HG03175 (cell line): ENCODE results near the gene AHNAK.
"Not testable (repeated sequence)": the region's sequence is repeated elsewhere in the genome, so short reads cannot be mapped to it uniquely, and the experiment has no call there.

Experiments used
- ATAC-seq: cut with Tn5 transposase; IDR thresholded peaks from one replicate; pipeline ENCODE4 v1.9.1; 2021; ENCODE audit warnings: mild to moderate bottlenecking, moderate library complexity; ENCODE audit not compliant: unreplicated experiment

The AHNAK gene

GRCh38 chr11:62461740-62462507, 84.7 kb downstream of the AHNAK start:
- no peak for ATAC-seq

- ATAC-seq = no peak
Measured at GRCh38 chr11:62459080-62459479, 87.5 kb downstream of the AHNAK start.

- ATAC-seq = no peak
Measured at GRCh38 chr11:62458212-62459002, 88.2 kb downstream of the AHNAK start.

DNA sequence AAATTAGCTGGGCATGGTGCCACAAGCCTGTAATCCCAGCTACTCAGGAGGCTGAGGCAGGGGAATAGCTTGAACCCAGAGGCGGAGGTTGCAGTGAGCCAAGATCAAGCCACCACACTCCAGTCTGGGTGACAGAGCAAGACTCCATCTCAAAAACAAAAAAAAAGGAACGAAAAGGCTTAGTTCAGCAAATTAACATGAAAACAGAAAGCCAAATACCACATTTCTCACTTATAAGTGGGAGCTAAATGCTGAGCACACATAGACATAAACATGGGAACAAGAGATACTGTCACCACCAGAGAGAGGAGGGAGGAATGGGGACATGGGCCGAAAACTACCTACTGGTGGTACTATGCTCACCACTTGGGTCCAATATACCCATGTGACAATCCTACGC, 89.1 kb downstream of the AHNAK start:
- no peak for ATAC-seq

- ATAC-seq = no peak
Measured at GRCh38 chr11:62456630-62457029, 90.0 kb downstream of the AHNAK start.

DNA sequence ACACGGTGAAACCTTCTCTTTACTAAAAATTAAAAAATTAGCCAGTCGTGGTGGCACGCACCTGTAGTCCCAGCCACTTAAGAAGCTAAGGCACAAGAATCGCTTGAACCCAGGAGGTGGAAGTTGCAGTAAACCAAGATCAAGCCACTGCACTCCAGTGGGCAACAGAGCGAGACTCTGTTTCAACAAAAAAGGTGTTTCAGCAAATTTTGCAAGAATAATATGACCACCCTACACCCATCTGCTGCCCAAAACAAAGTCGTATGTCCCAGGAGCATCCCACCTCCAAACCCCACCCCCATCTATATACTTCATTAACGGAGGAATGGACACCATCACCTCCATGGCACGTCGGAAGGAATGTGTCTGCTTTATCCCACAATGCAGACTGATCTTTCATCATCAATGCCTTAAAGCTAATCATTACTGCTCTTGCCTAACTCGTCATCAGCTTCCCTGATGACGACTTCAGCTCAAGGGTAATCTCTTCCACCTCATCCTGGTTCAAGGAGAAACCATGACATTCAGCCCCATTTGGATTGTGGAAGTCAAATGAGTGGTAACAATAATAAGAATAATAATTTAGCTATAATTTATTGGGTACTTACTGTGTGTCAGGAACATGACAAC, 93.7 kb downstream of the AHNAK start:
- no peak for ATAC-seq

DNA sequence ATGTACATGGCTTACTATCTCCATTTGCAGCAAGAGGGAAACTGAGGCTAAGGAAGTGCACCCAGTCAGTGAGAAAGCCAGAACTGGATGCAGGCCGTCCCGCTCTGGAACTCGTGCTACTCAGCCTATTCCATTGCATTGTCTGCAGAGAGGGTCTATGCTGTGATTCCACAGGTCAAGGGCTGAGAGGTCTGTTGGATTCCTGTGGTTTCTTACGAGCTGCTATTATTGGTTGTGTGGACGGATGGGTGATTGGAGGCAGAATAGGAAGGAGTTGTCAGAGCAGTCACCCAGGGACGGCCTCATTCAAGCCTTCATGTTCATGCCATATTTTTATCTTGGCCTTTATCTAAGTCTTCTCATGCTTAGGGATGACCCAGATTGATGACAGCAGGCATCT, 94.3 kb downstream of the AHNAK start:
- ATAC-seq = no peak

DNA sequence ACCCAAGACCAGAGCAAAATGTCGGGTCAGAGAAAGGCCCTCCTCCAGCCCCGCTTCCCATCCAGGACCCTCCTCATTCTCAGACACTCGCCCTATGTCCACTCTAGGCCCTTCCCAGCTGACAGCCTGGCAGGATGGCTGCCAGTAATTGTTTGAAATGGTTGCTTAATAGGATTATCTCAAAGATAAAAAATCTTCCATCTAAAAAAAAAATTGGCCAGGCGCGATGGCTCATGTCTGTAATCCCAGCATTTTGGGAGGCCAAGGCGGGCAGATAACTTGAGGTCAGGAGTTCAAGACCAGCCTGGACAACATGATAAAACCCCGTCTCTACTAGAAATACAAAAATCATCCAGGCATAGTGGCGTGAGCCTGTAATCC, 95.4 kb downstream of the AHNAK start:
- ATAC-seq = no peak

DNA sequence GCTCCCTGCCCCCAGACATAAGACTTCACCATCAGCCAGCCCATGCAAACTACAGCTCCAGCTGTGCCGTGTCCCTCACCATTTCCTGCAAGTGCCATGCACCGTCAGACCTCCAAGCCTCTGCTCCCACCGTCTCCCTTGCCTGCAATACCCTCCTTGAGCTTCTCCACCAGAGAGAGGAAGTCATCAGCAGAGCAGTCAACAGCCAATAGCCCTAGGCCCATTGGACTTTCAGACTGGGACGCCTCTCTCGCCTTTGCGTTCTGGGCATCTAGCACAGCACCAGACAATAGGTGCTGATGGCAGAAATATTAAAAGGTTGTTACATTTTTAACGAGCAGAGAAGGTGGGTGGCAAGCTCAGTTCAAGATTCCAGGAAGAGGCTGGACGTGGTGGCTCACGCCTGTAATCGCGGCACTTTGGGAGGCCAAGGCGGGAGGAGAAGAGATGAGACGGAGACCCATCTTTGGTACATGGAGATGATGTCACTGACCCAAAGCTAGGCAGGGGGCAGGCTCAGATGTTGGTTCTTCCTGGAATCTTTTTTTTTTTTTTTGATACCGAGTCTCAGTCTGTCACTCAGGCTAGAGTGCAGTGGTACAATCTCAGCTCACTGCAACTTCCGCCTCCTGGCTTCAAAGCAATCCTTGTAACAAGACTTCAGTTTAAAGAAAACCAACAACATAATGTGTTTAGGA, 95.9 kb downstream of the AHNAK start:
- no peak for ATAC-seq

- not testable (repeated sequence) for ATAC-seq
Measured at GRCh38 chr11:62449912-62450311, 96.7 kb downstream of the AHNAK start.

GRCh38 chr11:62449451-62449851, 97.2 kb downstream of the AHNAK start:
- ATAC-seq = no peak

DNA sequence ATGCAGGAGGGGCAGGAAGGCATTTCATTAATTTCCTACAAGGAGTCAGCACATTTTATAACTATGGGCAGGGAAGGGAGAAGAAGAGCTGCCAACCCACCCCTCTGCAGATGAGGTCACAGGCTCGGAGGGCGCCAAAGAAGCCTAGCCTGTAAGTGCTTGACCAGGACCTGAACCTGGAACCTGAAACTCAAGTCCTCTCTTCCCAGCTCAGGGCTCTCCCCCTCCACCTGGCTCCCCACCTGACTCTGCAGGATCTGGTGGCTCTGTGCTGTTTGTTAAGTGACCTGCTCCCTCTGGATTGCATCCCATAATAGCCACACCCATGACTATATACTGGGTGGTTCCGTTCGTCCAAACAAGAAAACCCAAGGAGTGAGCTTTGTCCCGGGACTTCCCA, 100.5 kb downstream of the AHNAK start:
- no peak for ATAC-seq

DNA sequence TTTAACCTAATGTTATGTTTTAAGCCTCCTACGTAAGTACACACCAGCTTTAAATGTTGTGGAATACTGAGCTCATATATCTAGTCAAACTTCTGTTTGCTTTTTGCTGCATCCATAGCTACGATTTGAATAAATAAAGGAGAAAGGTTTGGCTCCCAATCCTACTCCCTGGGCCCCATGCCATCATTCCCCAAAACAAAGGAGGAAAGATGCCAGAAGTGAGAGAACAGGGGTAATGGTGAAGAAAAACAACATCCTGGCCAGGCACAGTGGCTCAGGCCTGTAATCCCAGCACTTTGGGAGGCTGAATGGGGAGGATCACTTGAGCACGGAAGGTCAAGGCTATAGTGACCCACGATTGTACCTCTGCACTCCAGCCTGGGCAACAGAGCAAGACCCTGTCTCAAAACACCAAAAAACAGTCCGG, 101.3 kb downstream of the AHNAK start:
- ATAC-seq = no peak

DNA sequence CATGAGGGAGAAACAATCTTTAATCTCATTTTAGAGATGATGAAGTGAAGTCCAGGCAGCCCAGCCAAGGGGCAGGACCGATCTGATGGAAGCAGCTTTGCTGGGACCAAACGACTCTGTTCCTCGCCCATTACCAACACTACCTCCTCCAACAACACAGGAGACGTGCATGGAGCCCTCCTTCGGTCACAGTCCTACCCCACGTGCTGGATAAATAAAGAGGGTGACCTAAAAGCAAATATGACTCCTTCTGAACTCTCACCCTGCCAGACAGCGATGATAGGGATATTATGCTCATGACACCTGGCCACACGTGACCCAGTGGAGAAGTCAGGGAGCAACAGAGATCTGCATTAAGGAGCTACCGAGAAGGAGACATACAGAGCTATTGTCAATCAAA, 101.8 kb downstream of the AHNAK start:
- no peak for ATAC-seq

DNA sequence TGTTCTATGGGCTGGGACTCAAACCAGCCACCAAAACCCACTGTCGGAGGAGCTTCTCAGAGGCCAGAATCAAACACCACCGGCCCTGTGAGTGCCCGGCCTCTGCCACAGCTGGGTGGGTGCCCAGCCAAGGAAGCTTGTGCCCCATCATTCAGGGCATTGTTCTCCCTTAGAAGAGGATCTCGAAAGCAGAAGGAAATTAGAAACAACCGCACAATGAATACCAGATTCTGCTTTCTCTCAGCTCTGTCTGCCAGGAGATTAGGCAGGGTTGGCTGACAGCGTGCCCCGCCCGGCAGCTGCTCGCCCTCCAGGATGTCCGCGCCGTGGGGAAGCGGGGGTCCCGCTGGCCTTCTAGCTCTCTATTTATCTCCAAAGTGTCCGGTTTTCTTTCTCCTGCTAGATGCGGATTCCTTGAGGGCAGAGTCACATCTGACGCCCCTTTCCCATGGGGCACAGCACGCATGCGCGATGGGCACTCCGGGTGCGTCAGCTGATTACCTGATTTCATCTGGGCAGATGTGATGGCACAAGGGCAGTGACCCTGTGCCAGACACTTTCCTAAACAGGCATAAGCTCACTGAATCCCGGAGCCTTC, 102.3 kb downstream of the AHNAK start:
- ATAC-seq = no peak

DNA sequence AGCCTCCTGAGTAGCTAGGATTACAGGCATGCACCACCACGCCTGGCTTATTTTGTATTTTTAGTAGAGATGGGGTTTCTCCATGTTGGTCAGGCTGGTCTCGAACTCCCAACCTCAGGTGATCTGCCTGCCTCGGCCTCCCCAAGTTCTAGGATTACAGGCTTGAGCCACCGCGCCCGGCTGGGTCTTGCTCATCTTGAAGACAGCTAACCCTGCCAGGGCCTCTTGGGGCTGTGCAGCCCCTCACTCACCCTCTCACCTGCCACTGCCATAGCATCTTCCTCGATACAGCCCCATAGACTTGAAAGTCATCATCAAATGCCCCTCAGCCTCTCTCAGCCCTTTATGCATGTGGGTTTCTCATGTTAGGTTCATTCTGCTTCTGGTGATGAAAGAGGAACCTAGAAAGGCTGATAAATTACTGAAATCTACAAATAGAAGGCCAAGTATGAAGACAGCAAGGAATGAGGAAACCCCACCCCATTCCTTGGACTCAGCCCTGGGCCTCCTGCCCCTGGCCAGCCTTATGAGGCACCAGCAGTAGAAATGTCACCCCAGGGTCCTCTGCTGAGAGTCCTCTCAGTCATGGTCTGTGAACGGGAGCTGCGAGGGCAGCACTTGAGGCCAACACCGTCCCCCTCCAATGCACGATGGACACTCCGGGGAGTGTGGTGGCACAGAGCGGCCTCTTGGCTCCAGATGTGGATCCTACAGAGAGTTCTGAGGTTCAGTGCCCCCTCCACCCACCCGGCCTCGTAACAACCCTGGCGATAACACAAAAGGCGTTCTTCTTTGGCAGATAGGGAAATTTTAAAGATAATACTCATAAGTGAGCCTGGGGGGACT, 103.0 kb downstream of the AHNAK start:
- no peak for ATAC-seq

DNA sequence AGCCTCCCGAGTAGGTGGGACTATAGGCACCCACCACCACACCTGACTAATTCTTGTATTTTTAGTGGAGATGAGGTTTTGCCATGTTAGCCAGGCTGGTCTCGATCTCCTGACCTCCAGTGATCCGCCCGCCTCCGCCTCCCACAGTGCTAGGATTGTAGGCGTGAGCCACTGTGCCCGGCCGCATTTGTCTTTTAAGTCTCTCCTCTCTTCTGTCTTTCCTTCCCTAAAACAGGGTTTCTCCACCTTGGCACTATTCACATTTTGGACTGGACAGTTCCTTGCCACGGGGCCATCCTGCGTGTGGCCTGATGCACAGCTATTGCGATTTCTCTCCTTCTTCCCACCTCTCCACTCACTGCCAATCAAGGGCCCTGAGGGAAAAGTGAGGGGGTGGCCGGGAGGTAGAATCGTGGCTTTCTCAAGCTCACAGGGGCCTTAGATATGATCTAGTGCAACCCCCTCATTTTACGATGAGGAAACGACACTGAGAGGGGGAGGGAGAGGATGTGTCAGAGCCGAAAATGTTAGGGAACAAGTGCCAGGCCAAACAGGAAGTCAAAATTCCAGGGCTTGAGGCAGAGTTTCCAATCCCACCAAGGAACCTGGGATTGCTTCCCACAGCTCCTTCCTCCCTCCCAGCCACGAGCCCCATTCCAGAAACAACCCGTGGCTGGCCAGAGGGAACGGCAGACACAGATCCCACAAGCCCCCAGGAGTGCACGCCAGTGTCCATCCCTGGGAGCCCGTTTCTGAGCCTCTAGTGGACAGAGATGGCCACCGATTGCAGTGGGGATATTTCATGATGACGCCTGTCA, 106.6 kb downstream of the AHNAK start:
- ATAC-seq = no peak

DNA sequence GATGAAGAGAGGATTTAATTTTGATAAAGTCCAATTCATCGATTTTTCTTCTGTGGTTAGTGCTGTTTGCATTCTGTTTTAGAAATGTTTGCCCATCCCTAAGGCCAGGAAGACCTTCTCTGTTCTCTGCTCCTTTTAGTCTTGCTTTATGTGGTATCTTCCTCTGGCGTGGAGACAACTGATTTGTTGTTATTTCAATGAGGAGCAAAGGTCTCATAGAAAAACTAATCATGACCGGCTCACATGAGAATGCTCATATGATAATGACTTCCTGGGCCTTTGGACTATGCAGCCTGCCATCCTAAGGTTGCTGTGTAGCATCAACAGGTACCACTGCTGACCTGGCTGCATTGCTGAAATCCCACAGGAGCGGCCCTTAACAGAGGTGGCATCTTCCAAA, 108.0 kb downstream of the AHNAK start:
- no peak for ATAC-seq

DNA sequence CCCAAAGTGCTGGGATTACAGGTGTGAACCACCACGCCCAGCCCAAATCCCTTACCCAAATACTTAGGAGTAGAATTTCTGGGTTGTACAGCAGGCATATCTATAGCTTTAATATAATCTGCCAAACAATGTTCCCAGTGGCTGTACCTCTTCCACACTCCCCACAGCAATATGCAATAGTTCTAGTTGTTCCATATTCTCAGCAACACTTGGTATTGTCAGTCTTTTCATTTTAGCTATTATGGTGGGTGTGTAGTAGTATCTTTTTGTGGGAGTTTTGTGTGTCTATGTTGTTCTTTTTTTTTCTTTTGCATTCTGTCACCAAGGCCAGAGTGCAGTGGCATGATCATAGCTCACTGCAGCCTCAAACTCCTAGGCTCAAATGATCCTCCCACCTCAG, 109.0 kb downstream of the AHNAK start:
- no peak for ATAC-seq
